ENCODE results near the gene TMEM240. TPM values are rescaled to one million over a fixed set of nuclear protein-coding genes. Genes with fewer than 3 reads are reported as not detected.

Gene TMEM240
- total and polyA plus RNA-seq, 2 donors (not counting 1 experiment from before 2014, with no cell fraction given) = 0.28 to 1.8 TPM

DNA sequence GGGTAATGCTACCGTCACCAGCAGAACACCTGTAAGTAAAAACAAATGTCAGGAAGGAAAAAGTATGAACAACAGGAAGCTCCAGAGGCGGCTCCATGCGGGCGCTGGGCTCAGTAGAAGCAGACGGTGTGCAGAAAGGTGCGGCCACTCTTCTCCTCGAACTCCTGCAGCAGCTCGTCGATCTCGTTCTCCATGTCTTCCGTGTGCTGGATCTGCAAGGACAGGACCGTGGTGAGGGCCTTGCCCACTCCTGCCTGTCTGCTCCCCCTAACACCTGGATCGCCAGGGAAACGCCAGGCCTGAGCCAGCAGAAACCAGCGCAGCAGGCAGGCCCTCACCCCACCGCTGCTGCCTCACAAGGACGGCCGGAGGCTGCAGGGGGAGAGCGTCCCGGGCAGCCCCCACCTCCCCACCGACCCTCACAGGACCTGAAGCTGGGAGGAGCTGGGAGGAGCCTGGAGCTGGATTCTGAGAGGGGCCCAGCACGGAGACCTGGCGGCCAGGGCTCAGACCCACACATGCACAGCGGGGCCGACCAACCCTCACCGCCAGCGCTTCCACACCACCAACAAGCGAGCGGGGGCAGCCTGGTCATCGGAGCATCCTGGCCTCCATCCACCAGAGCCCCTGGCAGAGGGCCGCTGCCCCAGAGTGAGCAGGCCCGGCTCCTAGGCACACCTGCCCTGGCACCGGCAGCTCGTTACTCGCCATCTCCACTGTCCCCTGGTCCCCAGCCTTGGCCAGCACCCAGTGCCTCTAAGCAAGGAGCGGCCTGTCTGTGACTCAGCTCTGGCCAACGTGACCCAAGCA lies 1.7 kb upstream of the TMEM240 start:
- H3K27ac ChIP-seq (ENCODE audit: low read length in 2 of 2) = no peak overlapping the region
- H3K4me2 ChIP-seq (replicated peaks; ENCODE audit: low read depth, low read length, poor library complexity, severe bottlenecking) = no peak overlapping the region
- ATAC-seq (ENCODE audit: low read depth) (no peak), DNase-seq (no peak)
- peaks cover 3% of the 10 kb centered on the region for H3K27me3 Mint-ChIP-seq
- no peaks in the 10 kb centered on the region for H3K9me3 ChIP-seq (ENCODE audit: control extremely low read depth in 1 of 3, control insufficient read depth in 2 of 3, insufficient read depth in 1 of 3, low read length in 2 of 3)
- H4K20me1 ChIP-seq (ENCODE audit: control insufficient read depth, insufficient read depth, low read length, poor library complexity, severe bottlenecking) = peaks cover 27% of the 10 kb centered on the region
- H2AFZ ChIP-seq (ENCODE audit: insufficient read depth, low read depth, low read length, poor library complexity, severe bottlenecking) = no peak overlapping the region
- peaks cover 43% of the 10 kb centered on the region for H3K79me2 ChIP-seq (ENCODE audit: control insufficient read depth, insufficient read depth, low read length)
- POLR2A ChIA-PET = interaction anchor here (0.6 kb wide), 1 partner anchor 284 kb away, joined by 4 read pairs; no protein-coding TSS in a partner anchor
- peaks cover 0 to 7% (median 1%) of the 10 kb centered on the region in 4 experiments for H3K27me3 ChIP-seq (replicated peaks in 1 of 4; ENCODE audit: control extremely low read depth in 1 of 4, control insufficient read depth in 3 of 4, insufficient read depth in 4 of 4, low read length in 3 of 4)
- CTCF ChIA-PET = no interaction called here
- intact Hi-C loops (cut with micrococcal nuclease) = no loop called here
- H3K36me3 ChIP-seq (replicated peaks in 1 of 2; ENCODE audit: control extremely low read depth in 1 of 2, control insufficient read depth in 1 of 2, extremely low read depth in 1 of 2, insufficient read depth in 2 of 2, low read length in 1 of 2) = peaks cover 0 to 20% of the 10 kb centered on the region in 2 experiments
- no peaks in the 10 kb centered on the region for H3K9me3 Mint-ChIP-seq (ENCODE audit: insufficient read depth)
- no peak overlapping the region for H3K4me3 ChIP-seq (ENCODE audit: control extremely low read depth in 1 of 5, extremely low read depth in 1 of 5, insufficient read depth in 1 of 5, low read depth in 2 of 5, low read length in 4 of 5)
- H3K9ac ChIP-seq (ENCODE audit: low read length) = no peak overlapping the region
- peaks cover 6 to 11% of the 10 kb centered on the region in 2 donors for H3K4me1 ChIP-seq (ENCODE audit: control insufficient read depth in 2 of 2, insufficient read depth in 2 of 2, low read length in 2 of 2)
- H3K4me3 Mint-ChIP-seq = peak overlapping the region; percentile 66
- peaks cover 7% of the 10 kb centered on the region for H3K4me1 Mint-ChIP-seq
- 94% methylated on average over 30 of the region's 37 CpGs for WGBS (ENCODE audit: insufficient coverage)
- TF ChIP-seq, protein P1, sequence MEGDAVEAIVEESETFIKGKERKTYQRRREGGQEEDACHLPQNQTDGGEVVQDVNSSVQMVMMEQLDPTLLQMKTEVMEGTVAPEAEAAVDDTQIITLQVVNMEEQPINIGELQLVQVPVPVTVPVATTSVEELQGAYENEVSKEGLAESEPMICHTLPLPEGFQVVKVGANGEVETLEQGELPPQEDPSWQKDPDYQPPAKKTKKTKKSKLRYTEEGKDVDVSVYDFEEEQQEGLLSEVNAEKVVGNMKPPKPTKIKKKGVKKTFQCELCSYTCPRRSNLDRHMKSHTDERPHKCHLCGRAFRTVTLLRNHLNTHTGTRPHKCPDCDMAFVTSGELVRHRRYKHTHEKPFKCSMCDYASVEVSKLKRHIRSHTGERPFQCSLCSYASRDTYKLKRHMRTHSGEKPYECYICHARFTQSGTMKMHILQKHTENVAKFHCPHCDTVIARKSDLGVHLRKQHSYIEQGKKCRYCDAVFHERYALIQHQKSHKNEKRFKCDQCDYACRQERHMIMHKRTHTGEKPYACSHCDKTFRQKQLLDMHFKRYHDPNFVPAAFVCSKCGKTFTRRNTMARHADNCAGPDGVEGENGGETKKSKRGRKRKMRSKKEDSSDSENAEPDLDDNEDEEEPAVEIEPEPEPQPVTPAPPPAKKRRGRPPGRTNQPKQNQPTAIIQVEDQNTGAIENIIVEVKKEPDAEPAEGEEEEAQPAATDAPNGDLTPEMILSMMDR (IDR thresholded peaks at IDR 0.05) = no peak
- no peak for TF ChIP-seq EZH2 (IDR thresholded peaks at IDR 0.05; ENCODE audit: borderline replicate concordance, insufficient read depth, low read depth, low read length, poor library complexity, severe bottlenecking)
- no peak overlapping the region for H3K27ac Mint-ChIP-seq
